Measurements from ENCODE around the gene NLGN2. TPM values are rescaled to one million over a fixed set of nuclear protein-coding genes. Genes with fewer than 3 reads are reported as not detected.

NLGN2 gene
- total RNA-seq, 1 donor from 2014 or later: 97.5 TPM

GRCh38 chr17:7418472-7419152 is 11.0 kb downstream of the NLGN2 start:
- Mint-ChIP-seq H3K36me3 (peaks cover 17% of the 10 kb centered on the region), H3K4me1 (no peaks in the 10 kb centered on the region), H3K9me3 (no peaks in the 10 kb centered on the region), H3K4me3 (no peak overlapping the region), H3K27me3 (ENCODE audit: low read depth) (no peaks in the 10 kb centered on the region), H3K27ac (no peak overlapping the region)
- no peak for TF ChIP-seq CTCF (IDR thresholded peaks at IDR 0.05; ENCODE audit: unreplicated experiment)
- DNase-seq (ENCODE audit: low spot score in 2 of 2, unreplicated experiment in 2 of 2): no peak

GRCh38 chr17:7419819-7420610 is 12.4 kb downstream of the NLGN2 start, which contains the start of gene SPEM1:
Gene SPEM1, plus strand, starts transcription at chr17:7420324. Its CDS starts 61 bp downstream, at chr17:7420385.
- DNase-seq (ENCODE audit: low spot score in 2 of 2, unreplicated experiment in 2 of 2): no peak
- Mint-ChIP-seq H3K27ac (peak within 1 kb of the TSS; percentile 22), H3K4me3 (no peak within 1 kb of the TSS), H3K36me3 (peaks cover 13% of the 10 kb centered on the region), H3K4me1 (no peaks in the 10 kb centered on the region), H3K27me3 (ENCODE audit: low read depth) (no peaks in the 10 kb centered on the region), H3K9me3 (no peaks in the 10 kb centered on the region)
- no peak for TF ChIP-seq CTCF (IDR thresholded peaks at IDR 0.05; ENCODE audit: unreplicated experiment)

DNA sequence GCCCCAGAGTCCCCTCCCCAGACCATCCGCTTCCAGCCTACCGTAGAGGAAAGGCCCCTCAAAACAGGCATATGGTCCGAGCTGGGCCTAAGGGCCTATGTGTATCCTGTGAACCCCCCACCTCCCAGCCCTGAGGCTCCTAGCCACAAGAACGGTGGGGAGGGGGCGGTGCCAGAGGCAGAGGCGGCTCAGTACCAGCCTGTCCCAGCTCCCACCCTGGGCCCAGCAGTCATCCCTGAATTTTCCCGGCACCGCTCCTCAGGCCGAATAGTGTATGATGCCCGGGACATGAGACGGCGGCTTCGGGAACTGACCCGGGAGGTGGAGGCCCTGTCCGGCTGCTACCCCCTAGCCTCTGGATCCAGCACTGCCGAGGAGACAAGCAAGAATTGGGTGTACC is 13.5 kb downstream of the NLGN2 start:
- Mint-ChIP-seq H3K27ac (no peak overlapping the region), H3K9me3 (no peaks in the 10 kb centered on the region), H3K4me1 (no peaks in the 10 kb centered on the region), H3K4me3 (no peak overlapping the region), H3K27me3 (ENCODE audit: low read depth) (no peaks in the 10 kb centered on the region), H3K36me3 (peaks cover 6% of the 10 kb centered on the region)
- TF ChIP-seq CTCF (IDR thresholded peaks at IDR 0.05; ENCODE audit: unreplicated experiment): no peak
- DNase-seq (ENCODE audit: low spot score in 2 of 2, unreplicated experiment in 2 of 2): no peak

GRCh38 chr17:7423679-7424078 is 16.0 kb downstream of the NLGN2 start:
- no peak for DNase-seq (ENCODE audit: low spot score in 2 of 2, unreplicated experiment in 2 of 2)
- no peaks in the 10 kb centered on the region for H3K27me3 Mint-ChIP-seq (ENCODE audit: low read depth)
- no peaks in the 10 kb centered on the region for H3K36me3 Mint-ChIP-seq
- TF ChIP-seq CTCF (IDR thresholded peaks at IDR 0.05; ENCODE audit: unreplicated experiment): no peak
- no peak overlapping the region for H3K4me3 Mint-ChIP-seq
- H3K27ac Mint-ChIP-seq: no peak overlapping the region
- H3K4me1 Mint-ChIP-seq: no peaks in the 10 kb centered on the region
- no peaks in the 10 kb centered on the region for H3K9me3 Mint-ChIP-seq

- Mint-ChIP-seq H3K4me1 (no peaks in the 10 kb centered on the region), H3K27ac (no peak within 1 kb of the TSS), H3K9me3 (no peaks in the 10 kb centered on the region), H3K4me3 (no peak within 1 kb of the TSS), H3K36me3 (no peaks in the 10 kb centered on the region), H3K27me3 (ENCODE audit: low read depth) (no peaks in the 10 kb centered on the region)
- no peak for DNase-seq (ENCODE audit: low spot score in 2 of 2, unreplicated experiment in 2 of 2)
- TF ChIP-seq CTCF (IDR thresholded peaks at IDR 0.05; ENCODE audit: unreplicated experiment): no peak
These were observed 17.7 kb downstream of the NLGN2 start, which contains the start of gene SPEM2 for GRCh38 chr17:7425316-7425715. Gene SPEM2, plus strand, starts transcription at chr17:7425616. Its CDS starts 73 bp downstream, at chr17:7425689.
